ENCODE data around the gene LRRC73. TPM values are rescaled to one million over a fixed set of nuclear protein-coding genes. Genes with fewer than 3 reads are reported as not detected.

LRRC73 gene
- total and polyA plus RNA-seq, 8 donors = 0.30 to 1.0 (median 0.31) TPM; not detected in 3

- WGBS, 5 donors = 38 to 53% (median 43%) methylated on average over 10 to 18 of the region's 18 CpGs
- TF ChIP-seq EP300 (IDR thresholded peaks at IDR 0.05) (no peak), CTCF (IDR thresholded peaks at IDR 0.05) (peak in 5 of 7 experiments; percentile 24 to 68 (median 49))
- Histone ChIP-seq H3K27me3 (no peaks in the 10 kb centered on the region), H3K4me3 (no peak overlapping the region), H3K27ac (peak overlapping the region in 1 of 5 donors; percentile 5), H3K4me1 (peaks cover 11 to 46% (median 42%) of the 10 kb centered on the region in 4 donors), H3K9me3 (no peaks in the 10 kb centered on the region), H3K36me3 (peaks cover 35 to 42% (median 40%) of the 10 kb centered on the region in 4 donors)
- intact Hi-C loops (cut with DNase I; ENCODE audit: low total_unique reads) = no loop called here
- DNase-seq = peak in 1 of 2 donors; percentile 65
Observed at GRCh38 chr6:43496370-43497128, 13.6 kb downstream of the LRRC73 start.

- Histone ChIP-seq H3K27me3 (no peaks in the 10 kb centered on the region), H3K4me1 (peaks cover 11 to 50% (median 42%) of the 10 kb centered on the region in 4 donors), H3K9me3 (no peaks in the 10 kb centered on the region), H3K4me3 (no peak overlapping the region), H3K27ac (peak overlapping the region in 2 of 5 donors; percentile 1 to 5), H3K36me3 (peaks cover 26 to 31% (median 30%) of the 10 kb centered on the region in 4 donors)
- WGBS, 5 donors = 48 to 59% (median 57%) methylated on average over 3 to 4 of the region's 4 CpGs
- DNase-seq = peak in 1 of 2 donors; percentile 60
- TF ChIP-seq POLR2A (IDR thresholded peaks at IDR 0.05) = no peak
- TF ChIP-seq CTCF (IDR thresholded peaks at IDR 0.05) = peak in 2 of 7 experiments; percentile 20 to 24
- intact Hi-C loops (cut with DNase I; ENCODE audit: low total_unique reads) = no loop called here
Observed at GRCh38 chr6:43495409-43495941, 14.7 kb downstream of the LRRC73 start.

- TF ChIP-seq POLR2AphosphoS5 (IDR thresholded peaks at IDR 0.05) = no peak
- TF ChIP-seq POLR2A (IDR thresholded peaks at IDR 0.05) = no peak
- no peak for TF ChIP-seq EP300 (IDR thresholded peaks at IDR 0.05)
- TF ChIP-seq CTCF (IDR thresholded peaks at IDR 0.05) = no peak
- DNase-seq = no peak
- Histone ChIP-seq H3K27me3 (no peaks in the 10 kb centered on the region), H3K4me1 (peaks cover 12 to 50% (median 42%) of the 10 kb centered on the region in 4 donors), H3K9me3 (no peaks in the 10 kb centered on the region), H3K36me3 (peaks cover 19 to 30% (median 27%) of the 10 kb centered on the region in 4 donors), H3K27ac (no peak overlapping the region), H3K4me3 (no peak overlapping the region)
- intact Hi-C loops (cut with DNase I; ENCODE audit: low total_unique reads) = no loop called here
- 93 to 100% (median 94%) methylated on average over 2 to 4 of the region's 4 CpGs for WGBS, 5 donors
Observed at GRCh38 chr6:43494766-43495165, 15.4 kb downstream of the LRRC73 start.

- no peaks in the 10 kb centered on the region for H3K27me3 ChIP-seq
- peaks cover 15 to 30% (median 26%) of the 10 kb centered on the region in 4 donors for H3K36me3 ChIP-seq
- H3K27ac ChIP-seq = no peak overlapping the region
- no peak for DNase-seq
- H3K4me3 ChIP-seq = no peak overlapping the region
- 82 to 92% (median 91%) methylated on average over 5 to 6 of the region's 6 CpGs for WGBS, 5 donors
- no peaks in the 10 kb centered on the region for H3K9me3 ChIP-seq
- peaks cover 12 to 50% (median 39%) of the 10 kb centered on the region in 4 donors for H3K4me1 ChIP-seq
- TF ChIP-seq POLR2A (IDR thresholded peaks at IDR 0.05) = no peak
- TF ChIP-seq EP300 (IDR thresholded peaks at IDR 0.05) = no peak
- TF ChIP-seq POLR2AphosphoS5 (IDR thresholded peaks at IDR 0.05) = no peak
- no peak for TF ChIP-seq CTCF (IDR thresholded peaks at IDR 0.05)
- intact Hi-C loops (cut with DNase I; ENCODE audit: low total_unique reads) = no loop called here
Observed at GRCh38 chr6:43494321-43494720, 15.8 kb downstream of the LRRC73 start.
